NCI-H460 (cell line): ENCODE results near the gene BRDT. TPM values are rescaled to one million over a fixed set of nuclear protein-coding genes. Genes with fewer than 3 reads are reported as not detected.

ENCODE experiments used
- DNase-seq: peaks from one replicate; pipeline ENCODE4 v3.0.0-alpha.2; 2016; ENCODE audit warnings: low read depth; ENCODE audit errors: extremely low read depth
- polyA plus RNA-seq: library from polyadenylated mRNA; depleted of rRNA; stranded (reverse); fragments of >200 nt; gene quantifications from 2 replicates; pipeline ENCODE4 v1.2.3, GENCODE V29; 2014; cell fraction: nucleus; rRNA removed
- total RNA-seq: library from RNA; depleted of rRNA; stranded (reverse); fragments of >200 nt; shearing (Covaris generic); gene quantifications from 2 replicates; pipeline ENCODE4 v1.2.3, GENCODE V29; 2014; rRNA removed

The BRDT gene
- not detected in 2 replicates for total RNA-seq
- not detected in 2 replicates for polyA plus RNA-seq

DNA sequence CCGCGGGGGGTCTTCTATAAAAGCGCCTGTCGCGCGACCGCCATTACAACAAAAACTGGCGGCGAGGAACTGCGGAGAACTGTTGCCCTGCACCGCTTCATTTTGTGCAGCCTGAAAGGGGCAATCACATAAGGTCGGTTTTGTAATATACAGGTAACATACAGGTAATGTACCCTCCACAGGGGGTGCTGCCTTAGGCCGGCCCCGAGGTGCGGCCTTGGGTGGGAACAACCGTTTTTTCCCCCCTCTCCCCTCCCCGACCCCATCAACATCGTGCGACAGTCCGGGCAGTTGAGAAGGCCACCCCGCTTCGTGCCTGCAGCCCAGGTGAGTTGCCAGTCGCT, at the start of gene BRDT:
Gene BRDT (plus strand): TSS at position 46 of the 344 bp plus-strand sequence. CDS start 13,354 bp downstream, outside the sequence.
- no peak for DNase-seq

DNA sequence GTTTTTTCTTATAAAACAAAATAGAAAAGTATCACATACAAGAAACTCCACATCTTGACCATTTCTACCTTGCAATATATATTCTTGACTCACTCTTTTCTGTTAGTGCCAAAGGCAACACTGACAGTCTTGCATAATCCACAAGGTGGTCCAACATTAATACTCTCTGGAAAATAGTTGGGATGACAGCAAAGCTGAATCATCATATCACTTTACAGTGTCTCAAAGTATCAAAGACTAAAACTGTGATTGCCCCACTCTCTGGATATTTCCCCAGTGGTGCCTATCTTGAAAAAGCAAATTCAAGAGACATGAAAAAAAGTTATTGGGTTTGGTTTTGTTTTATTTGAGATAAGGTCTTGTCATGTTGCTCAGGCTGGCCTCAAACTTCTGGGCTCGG, 48.6 kb upstream of the BRDT start:
- peak; percentile 36 for DNase-seq

DNA sequence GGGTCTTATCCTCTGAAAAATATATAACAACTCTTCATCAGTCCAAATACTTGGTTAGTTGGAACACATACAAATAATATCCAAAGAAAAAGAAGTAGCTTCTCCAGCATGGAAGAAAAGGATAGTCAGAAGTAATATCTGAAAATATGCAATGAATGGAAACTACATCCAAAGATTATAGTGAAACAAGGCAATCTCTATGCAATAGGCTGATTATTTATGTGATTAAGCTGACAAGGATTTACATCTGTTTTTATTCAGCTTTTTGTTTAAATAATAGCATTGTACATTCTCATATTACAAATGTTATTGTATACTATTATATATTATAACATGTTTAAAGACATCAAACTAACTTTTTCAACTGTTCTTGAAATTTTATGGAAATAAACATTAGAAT, 48.0 kb upstream of the BRDT start:
- no peak for DNase-seq

DNA sequence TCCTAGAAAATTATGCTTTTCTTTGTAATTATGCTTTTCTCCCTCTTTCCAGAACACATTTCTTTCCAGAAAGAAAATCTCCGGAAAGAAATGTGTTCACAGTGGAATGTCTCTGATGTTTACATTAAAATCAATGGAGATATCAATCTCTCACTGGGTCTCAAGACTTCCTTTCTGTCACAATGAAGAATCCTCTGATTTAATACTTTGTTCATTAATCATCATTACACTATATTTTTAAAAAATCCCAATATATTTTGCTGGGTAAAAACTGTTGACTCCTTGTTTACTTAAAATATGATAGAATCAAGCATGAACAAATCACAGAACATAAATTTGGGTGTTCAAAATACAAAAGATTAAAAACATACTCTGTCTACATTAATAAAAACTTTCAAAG, 36.9 kb upstream of the BRDT start:
- no peak for DNase-seq

DNA sequence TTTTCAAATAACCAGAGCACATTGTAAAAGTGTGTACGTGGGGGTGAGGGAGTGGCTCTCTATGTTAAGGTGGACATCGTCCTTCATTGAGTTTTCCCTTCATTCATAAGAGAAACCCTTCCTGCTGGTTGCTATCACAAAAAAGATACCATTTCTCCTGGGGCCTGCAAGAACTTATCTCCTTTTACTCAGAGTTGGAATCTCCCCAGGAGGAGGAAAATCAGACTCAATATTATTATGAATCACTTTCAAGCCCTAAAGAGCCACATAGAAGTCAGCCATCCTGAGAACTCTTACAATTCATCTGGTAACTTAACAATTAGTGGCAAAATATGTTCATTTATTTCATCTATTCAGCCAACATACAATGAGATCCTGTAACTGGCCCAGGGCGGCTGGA, 36.2 kb upstream of the BRDT start:
- no peak for DNase-seq

DNA sequence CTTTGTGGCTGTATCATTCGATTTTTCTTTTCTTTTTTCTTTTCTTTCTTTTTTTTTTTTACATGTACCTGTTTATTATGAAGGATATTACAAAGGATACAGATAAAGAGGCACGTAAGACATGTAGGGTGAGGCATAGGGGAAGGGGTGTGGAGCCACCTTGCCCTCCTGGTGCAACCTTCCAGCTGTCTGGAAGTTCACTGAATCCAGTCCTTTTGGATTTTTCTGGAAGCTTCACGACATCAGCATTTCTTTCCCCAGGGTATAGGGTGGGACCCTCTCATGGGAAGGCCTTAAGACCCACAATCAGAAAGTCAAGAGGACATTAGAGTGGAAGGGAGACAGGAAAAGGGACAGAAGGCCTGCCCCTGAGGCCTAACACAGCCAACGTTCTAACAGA, 33.2 kb upstream of the BRDT start:
- no peak for DNase-seq

DNA sequence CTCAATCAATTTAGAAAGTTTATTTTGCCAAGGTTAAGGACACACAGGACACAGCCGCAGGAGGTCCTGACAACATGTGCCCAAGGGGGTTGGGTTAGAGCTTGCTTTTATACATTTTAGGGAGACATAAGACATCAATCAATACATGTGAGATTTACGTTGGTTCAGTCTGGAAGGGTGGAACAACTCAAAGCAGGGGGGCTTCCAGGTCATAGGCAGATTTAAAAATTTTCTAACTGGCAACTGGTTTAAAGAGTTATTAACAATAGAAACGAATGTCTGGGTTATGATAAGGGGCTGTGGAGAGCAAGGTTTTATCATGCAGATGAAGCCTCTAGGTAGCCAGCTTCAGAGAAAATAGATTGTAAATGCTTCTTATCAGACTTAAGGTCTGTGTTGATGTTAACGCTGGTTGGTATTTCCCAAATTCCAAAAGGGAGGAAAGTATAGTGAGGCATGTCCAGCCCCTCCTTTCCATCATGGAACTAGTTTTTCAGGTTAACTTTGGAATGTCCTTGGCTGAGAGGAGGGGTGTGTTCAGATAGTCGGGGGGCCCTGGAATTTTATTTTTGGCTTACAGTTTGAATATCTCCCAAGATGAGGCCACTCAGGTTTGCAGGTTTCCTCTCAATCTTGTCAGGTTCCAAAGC, 32.3 kb upstream of the BRDT start:
- DNase-seq = no peak

DNA sequence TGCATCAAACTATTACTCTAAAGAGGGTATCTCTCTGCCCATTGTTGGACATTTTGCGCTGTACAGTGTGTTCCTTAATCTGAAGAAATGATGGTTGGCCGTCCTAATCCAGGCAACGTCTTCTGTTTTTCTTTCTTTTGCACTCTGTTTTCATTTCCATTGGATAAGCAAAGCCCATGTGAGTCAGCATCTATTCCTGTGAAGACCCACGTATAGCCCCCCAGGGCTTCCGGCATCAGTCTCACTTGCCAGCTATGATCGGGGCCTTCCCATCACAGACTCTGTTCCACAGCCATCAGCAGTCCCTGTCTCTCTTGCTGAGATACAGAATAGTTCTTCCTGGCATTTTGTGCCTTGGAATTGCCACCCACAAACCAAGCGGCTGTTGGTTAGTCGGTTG, 29.2 kb upstream of the BRDT start:
- DNase-seq = no peak

DNA sequence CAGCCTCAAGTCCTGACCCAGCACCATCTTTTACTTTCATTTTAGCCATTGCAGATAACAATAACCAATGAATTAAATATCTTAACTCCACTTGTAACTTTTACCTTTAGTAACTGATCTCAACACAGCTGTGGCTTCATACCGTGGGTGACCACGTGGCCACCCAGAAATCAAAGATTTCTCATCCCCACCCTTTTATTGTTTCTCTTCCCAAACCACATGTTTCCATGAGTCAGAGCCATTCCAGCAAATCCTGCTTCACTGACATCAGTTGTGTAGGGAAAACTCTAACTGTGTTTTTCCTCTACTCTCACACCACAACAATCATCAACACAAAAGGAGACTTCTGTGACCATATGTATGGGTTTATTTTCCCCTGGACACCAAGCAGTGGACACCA, 25.1 kb upstream of the BRDT start:
- no peak for DNase-seq

DNA sequence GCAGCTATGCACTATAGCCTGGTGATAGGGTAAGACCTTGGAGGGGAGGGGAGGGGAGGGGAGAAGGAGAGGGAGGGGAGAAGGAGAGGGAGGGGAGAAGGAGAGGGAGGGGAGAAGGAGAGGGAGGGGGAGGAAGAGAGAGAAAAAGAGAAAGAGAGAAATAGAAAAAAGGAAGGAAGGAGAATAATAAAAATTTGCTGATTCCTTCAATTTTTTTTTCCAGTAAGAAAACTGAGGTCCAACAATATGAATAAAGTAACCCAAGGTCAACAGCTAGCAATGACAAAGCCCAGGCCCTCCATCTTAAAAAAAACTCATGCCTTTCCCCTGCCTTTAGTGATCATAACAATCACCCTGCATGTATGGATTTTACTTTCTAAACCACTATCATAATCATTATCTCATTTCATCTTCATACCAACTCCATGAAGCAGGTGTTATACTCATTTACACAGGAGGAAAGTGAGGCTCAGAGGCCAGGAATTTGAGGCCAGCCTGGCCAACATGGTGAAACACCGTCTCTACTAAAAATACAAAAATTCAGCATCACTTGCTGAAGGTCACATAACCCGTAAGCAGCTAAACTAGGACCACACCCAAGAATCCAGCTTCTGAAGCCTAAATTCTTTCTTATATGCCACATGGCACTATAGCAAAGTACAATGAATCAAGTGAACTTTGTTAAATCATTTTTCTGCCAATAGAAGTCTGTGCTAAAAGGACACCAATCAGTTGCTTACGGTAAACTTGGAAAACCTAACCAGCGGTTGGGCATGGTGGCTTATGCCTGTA, 23.4 kb upstream of the BRDT start:
- no peak for DNase-seq

DNA sequence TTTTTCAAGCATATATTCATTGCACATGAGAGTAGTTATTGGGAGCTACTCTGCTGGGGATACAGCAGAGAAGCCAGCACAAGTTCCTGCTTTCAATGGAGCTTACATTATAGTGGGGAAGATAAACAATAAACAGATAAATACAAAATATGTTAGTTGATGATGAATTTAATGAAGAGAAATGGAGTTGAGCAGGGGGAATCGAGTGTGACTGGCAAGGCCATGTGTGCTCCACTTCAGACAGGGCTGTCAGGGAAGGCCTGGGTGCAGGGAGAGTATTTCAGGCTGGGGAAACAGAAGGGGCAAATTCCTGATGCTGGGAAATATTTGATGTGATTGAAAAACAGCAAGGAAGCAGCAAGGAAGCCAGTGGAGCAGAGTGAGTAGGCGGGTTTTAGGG, 21.2 kb upstream of the BRDT start:
- no peak for DNase-seq

DNA sequence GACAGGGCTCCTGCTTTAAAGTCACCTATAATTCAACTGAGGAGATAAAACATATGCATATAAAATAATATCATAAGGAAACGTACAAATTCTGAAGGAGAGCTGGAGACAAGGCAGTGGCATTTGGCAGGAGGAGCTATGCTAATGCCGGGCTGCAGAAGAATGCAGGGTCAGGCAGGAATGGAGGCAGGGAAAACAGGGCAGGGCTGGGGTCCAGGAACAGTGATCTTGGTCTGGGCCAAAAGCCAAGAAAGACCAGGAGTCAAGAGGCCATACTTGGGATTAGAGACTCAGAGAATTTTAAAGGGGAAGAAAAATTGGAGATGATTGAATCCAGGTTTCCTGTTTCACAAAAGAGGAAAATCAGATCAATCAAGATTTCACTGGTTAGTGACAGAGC, 20.0 kb upstream of the BRDT start:
- DNase-seq = no peak

DNA sequence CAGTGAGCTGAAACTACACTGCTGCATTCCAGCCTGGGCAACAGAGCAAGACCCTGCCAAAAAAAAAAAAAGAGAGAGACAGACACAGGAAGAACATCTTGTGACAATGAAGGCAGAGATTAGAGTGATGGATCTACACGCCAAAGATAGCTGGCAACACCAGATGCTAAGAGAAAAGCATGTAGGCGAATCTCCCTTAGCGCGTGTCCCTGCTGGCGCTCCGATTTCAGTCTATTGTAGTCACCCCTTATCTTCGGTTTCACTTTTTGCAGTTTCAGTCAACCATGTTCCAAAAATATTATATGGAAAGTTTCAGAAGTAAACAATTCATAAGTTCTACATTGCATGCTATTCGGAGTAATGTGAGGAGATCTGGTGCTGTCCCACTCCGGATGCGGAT, 11.6 kb upstream of the BRDT start:
- DNase-seq = no peak

DNA sequence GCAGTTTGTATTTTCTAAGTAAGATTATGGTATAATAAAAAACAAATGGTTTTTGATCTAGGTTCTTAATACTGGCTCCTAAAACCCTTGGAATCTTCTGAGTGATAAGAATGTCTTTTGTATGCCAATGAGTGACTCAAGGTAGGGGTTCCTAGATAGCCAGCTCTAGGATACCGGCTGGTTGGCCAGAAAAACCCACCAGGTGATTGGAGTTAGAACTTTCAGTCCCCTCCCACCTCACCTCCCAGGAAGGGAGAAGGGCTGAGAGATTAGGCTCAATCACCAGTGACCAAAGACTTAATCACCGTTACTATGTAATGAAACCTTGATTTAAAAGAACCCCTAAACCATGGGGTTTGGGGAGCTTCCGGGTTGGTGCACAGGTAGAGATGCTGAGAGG, 8.7 kb upstream of the BRDT start:
- DNase-seq = no peak

DNA sequence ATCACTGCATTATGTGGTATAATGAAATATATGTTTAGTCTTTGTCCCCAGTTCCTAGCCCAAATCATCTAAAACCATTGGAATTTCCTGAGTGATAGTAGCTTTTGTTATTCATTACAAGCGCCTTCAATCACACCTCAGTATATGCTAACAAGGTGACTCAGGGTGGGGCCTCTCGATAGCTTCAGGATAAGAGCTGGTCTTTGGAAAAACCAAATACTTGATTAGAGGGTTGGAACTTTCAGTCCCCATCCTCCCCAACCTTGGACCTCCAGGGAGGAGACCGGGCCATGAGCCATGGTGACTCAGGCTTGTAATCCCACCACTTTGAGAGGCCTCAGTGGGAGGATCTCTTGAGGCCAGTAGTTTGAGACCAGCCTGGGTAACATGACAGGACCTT, 5.1 kb upstream of the BRDT start:
- DNase-seq = no peak

DNA sequence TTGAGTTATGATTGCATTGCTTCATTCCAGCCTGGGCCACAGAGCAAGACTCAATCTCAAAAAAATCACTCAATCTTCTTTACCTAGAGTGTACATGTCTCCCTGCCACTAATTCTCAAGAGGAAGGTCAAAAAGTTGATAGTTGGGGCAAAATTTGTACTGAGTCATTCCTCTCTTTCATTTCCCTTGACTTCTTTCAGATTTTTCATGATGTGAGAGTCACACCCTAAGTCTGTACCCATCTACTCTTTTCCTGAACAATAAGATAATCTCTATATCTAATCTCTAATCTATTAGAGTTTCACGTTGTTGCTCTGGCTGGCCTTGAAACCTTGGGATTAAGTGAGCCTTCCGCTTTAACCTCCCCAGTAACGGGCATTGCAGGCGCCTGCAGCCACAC, 1.1 kb upstream of the BRDT start:
- DNase-seq = no peak

DNA sequence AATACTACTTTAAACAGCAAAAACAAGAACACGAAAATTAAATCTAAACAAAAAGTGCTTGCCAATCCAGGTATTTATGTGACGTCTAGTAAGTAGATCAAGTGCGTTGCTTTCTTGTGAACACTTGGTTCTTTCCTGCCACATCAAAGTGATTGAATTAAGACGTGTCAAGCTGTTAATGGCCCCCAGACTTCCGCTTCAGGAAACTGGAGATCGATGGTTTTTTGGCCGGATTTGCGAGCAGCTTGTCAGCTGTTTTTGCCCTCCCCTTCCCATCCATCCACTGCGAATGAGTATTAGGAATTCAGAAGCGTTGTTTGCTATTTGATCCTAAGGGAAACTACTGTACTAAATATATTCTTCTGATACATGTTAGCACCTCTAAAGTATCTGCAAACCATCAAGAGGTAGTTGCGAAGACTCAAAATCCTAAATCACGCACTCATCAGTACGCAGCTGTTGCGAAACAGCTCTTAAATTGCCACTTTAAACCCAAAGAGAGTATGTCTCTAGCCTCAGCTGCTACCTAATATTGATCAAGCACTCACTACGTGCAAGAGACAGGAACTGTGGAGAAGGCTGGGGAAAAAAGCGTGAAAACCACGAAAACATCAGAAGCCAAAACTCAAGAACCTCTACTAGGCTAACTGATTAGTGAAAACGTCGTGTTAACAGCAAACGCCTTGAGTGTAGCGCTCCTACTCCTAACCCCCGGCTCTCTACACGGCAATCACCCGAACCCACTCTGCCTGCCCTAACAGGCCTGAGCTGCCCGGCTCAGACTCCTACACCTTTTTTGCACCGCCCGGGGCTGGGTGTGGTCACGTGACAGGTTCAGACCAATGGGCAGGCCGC, 473 bp upstream of the BRDT start:
- no peak for DNase-seq

DNA sequence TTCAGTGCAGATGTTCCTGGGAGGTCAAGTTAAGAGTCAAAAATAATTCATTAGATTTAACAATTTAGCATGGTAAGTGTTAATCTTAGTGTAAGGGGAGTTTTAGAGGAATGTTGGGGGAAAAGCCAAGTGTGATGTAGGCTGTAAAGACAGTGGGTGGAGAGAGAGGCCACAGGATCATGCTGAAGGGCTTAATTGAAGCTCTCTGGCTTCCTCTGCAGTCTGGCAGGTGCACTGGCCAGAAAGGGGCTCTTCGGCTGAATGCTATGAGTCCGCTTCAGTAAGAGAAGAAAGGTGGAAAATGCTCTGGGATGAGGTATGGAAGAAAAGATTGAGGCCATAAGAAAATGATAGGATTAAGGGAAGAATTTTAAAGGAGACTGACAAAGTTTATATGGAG, 3.0 kb downstream of the BRDT start:
- no peak for DNase-seq

DNA sequence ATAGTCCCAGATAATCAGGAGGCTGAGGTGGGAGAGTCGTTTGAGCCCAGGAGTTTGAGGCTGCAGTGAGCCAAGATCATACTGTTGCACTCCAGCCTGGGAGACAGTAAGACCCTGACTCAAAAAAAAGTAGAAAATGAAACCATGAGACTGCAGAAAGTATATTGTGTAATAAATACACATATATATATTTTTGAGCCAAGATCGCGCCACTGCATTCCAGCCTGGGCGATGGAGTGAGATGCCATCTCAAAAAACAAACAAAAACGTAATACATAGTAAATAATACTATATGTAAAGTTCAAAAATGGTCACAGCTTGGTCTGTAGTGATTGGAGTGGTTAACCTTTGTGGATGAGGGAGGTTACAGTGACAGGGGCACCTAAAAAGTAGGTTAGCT, 9.7 kb downstream of the BRDT start:
- no peak for DNase-seq

DNA sequence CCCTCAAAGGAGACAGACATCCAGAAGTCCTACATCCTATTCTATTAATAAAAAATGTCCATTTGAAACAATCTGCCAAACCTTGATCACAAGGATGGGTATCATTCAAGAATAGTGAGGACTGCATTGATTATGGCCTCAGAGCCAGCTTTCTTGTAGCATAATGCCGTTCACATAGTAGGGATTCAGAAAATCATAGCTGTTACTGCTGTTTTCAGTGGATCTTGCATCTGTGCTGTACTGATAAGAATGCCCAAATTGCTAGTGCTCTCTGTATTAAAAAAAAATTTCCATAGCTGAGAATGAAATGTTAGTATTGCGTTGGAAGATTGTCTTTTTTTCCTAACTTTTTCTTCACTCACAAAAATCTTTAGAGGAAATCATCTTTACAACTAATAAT, 19.1 kb downstream of the BRDT start:
- DNase-seq = no peak

DNA sequence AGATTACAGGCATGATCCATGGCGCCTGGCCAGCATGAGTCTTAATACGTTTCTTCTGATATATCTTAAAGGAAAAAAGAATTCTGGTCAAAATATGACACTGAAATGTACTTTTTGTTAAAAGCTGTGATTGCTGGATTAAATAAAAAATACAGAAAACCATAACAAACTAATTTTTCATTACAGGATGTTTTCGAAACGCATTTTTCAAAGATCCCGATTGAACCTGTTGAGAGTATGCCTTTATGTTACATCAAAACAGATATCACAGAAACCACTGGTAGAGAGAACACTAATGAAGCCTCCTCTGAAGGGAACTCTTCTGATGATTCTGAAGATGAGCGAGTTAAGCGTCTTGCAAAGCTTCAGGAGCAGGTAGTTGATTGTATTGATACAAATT, 30.2 kb downstream of the BRDT start:
- no peak for DNase-seq

DNA sequence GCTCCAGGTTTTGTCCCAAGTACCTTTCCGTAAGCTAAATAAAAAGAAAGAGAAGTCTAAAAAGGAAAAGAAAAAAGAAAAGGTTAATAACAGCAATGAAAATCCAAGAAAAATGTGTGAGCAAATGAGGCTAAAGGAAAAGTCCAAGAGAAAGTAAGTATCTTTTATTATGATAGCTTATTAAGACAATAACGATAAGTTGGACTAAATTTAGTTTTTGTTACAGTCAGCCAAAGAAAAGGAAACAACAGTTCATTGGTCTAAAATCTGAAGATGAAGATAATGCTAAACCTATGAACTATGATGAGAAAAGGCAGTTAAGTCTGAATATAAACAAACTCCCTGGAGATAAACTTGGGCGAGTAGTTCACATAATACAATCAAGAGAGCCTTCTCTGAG, 31.5 kb downstream of the BRDT start:
- DNase-seq = no peak
